Ramos (cell line): ENCODE results near the gene RGL1.

Experiments used
- in situ Hi-C: fragments of 300-500 bp; cut with MboI; formaldehyde crosslinking; loops from one replicate; pipeline ENCODE4 v1.14.3; 2022; ENCODE audit warnings: low sequenced_read_pairs; ENCODE audit not compliant: unreplicated experiment

Gene RGL1

GRCh38 chr1:183817576-183818288 lies 12.8 kb downstream of the RGL1 start:
- in situ Hi-C loops: no loop called here

- in situ Hi-C loops: no loop called here
Measured at GRCh38 chr1:183819059-183819458, 14.1 kb downstream of the RGL1 start.

GRCh38 chr1:183821309-183821888 lies 16.5 kb downstream of the RGL1 start:
- in situ Hi-C loops: no loop called here

GRCh38 chr1:183821889-183822611 lies 17.1 kb downstream of the RGL1 start:
- in situ Hi-C loops: no loop called here

- in situ Hi-C loops: no loop called here
Measured at GRCh38 chr1:183824291-183824690, 19.4 kb downstream of the RGL1 start.

GRCh38 chr1:183827801-183828200 lies 22.9 kb downstream of the RGL1 start:
- in situ Hi-C loops: no loop called here

GRCh38 chr1:183830389-183830788 lies 25.5 kb downstream of the RGL1 start:
- in situ Hi-C loops: no loop called here

- in situ Hi-C loops: no loop called here
Measured at GRCh38 chr1:183831311-183831710, 26.4 kb downstream of the RGL1 start.

GRCh38 chr1:183832459-183832858 lies 27.5 kb downstream of the RGL1 start:
- in situ Hi-C loops: no loop called here

GRCh38 chr1:183834568-183834967 lies 29.6 kb downstream of the RGL1 start:
- in situ Hi-C loops: no loop called here

GRCh38 chr1:183836598-183836997 lies 31.7 kb downstream of the RGL1 start:
- in situ Hi-C loops: no loop called here

- in situ Hi-C loops: no loop called here
Measured at GRCh38 chr1:183837062-183837461, 32.1 kb downstream of the RGL1 start.

GRCh38 chr1:183838221-183838620 lies 33.3 kb downstream of the RGL1 start:
- in situ Hi-C loops: no loop called here

GRCh38 chr1:183840140-183840539 lies 35.2 kb downstream of the RGL1 start:
- in situ Hi-C loops: no loop called here

GRCh38 chr1:183841550-183841949 lies 36.6 kb downstream of the RGL1 start:
- in situ Hi-C loops: no loop called here

- in situ Hi-C loops: no loop called here
Measured at GRCh38 chr1:183841950-183842794, 37.3 kb downstream of the RGL1 start.

GRCh38 chr1:183842795-183843144 lies 37.9 kb downstream of the RGL1 start:
- in situ Hi-C loops: no loop called here

- in situ Hi-C loops: no loop called here
Measured at GRCh38 chr1:183844806-183845205, 39.9 kb downstream of the RGL1 start.

GRCh38 chr1:183845681-183846080 lies 40.8 kb downstream of the RGL1 start:
- in situ Hi-C loops: no loop called here

- in situ Hi-C loops: no loop called here
Measured at GRCh38 chr1:183847641-183848040, 42.7 kb downstream of the RGL1 start.

GRCh38 chr1:183850852-183851251 lies 45.9 kb downstream of the RGL1 start:
- in situ Hi-C loops: no loop called here
